VCaP (cell line): ENCODE results near the gene NCBP3.

Experiments
- H3K27ac ChIP-seq: fragments of 450-650 bp; 2 replicates; pipeline ENCODE4 v1.5.1; 2017
- TF ChIP-seq, protein P1 (sequence below): fragments of 450-650 bp; conservative IDR thresholded peaks from 2 replicates; pipeline ENCODE4 v1.5.1; 2017; ENCODE audit warnings: mild to moderate bottlenecking, moderate library complexity

The NCBP3 gene

DNA sequence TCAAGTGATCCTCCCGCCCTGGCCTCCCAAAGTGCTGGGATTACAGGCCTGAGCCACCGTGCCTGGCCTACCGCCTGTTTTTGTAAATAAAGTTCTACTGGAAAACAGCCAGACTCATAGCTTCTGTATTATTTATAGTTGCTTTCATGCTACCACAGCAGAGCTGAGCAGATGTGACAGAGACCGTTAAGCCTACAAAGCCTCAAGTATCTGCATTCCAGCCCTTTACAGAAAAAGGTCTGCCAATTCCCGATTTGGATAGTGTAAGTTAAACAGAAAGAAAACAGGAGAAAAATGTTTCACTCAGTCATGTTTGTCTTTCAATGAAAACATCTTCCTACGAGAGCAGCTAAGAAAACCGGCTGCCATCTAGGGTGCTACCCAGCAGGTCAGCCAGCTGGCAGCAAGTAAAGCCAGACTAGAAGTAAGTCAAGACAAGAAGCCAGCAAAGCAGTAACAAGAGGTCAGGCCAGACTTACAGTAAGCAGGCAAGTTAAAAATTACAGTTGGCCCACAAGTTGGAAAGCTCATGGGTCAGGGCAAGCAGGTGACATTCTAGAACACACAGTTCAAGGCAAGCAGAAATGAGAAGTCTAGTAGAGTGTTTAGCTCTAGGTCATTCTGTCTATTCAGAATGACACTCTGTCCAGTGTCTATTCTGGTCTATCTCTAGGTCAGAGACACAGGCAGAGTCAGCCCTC lies 17.7 kb downstream of the NCBP3 start:
- TF ChIP-seq, protein P1, sequence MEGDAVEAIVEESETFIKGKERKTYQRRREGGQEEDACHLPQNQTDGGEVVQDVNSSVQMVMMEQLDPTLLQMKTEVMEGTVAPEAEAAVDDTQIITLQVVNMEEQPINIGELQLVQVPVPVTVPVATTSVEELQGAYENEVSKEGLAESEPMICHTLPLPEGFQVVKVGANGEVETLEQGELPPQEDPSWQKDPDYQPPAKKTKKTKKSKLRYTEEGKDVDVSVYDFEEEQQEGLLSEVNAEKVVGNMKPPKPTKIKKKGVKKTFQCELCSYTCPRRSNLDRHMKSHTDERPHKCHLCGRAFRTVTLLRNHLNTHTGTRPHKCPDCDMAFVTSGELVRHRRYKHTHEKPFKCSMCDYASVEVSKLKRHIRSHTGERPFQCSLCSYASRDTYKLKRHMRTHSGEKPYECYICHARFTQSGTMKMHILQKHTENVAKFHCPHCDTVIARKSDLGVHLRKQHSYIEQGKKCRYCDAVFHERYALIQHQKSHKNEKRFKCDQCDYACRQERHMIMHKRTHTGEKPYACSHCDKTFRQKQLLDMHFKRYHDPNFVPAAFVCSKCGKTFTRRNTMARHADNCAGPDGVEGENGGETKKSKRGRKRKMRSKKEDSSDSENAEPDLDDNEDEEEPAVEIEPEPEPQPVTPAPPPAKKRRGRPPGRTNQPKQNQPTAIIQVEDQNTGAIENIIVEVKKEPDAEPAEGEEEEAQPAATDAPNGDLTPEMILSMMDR = no peak
- H3K27ac ChIP-seq = peak overlapping the region; percentile 39

DNA sequence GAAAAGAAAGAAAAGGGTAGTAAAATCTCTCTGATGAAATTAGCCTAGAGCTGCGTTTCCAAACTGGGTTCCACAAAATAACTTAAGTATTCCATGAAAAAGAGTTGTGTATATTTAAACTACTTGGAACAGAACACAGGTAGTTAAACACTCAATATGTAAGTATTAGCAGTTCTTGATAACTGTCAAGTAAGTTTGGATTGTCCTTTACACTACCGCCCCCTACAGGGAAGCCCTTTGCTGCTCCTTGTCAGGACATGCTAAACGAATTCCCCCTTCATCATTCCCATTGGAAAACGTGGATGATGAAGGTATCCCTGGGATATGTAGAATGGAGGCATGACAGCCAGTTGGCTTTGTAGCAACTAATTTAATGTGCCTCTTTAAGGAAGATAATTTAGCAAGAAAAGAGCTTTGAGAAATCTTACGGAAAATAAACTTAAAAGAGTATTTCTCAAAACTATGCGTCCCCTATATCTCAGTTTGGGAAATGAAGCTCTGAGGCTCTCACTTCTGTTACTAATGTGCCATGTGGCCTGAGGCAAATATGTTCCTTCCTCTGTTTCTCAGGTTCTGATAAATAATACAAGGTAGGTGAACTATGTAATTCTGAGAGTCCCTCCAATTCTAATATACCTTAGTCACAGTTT lies 18.8 kb downstream of the NCBP3 start:
- TF ChIP-seq, protein P1 = peak; percentile 84
- H3K27ac ChIP-seq = no peak overlapping the region; the same call in 1 of the 2 replicates

DNA sequence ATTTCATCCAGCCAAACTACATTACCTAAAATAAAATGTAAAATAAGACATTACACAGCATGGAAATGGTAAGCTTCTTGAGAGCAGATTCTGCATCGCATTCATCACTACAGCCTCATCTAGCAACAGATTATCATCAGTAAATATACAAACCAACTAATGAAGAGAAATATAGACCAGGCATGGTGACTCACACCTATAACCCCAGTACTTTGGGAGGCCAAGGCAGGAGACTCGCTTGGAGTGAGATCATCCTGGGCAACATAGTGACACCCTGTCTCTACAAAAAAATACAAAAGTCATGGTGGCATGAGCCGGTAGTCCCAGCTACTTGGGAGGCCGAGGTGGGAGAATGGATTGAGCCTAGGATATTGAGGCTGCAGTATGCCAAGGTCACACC lies 19.9 kb downstream of the NCBP3 start:
- TF ChIP-seq, protein P1 = no peak
- no peak overlapping the region for H3K27ac ChIP-seq

DNA sequence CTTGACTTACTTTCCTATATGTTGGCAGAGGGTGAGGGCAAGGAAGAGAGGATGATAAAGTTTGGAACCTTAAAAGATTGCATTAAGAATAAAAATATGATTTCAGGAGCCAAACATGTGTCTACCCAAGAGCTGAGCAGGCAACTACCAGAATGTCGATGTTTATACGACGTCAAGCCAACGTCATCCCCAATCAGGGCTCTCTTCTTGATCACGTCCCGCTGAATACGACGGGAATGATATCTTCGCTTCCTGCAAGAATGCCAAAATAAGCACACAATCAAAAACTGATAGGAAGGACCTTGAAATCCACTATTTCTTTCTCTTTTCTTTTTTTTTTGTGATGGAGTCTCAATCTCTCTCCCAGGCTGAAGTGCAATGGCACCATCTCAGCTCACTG lies 24.9 kb downstream of the NCBP3 start:
- no peak overlapping the region for H3K27ac ChIP-seq
- TF ChIP-seq, protein P1 = no peak

DNA sequence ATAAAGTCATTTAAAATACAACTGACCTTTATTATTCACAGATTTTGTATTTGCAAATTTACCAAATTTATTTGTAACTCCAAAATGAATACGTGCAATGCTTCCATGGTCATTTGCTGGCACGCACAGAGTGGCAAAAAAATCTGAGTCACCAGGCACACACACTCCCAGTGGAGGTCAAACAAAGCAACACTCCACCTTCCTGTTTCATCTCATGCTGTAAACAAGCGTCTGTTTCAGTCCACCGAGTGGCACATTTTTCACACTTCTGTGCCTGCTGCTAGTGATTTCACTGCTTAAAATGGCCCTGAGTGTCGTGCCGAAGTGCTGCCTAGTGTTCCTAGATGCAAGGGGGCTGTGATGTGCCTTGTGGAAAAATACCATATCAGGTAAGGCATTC lies 27.3 kb downstream of the NCBP3 start:
- TF ChIP-seq, protein P1 = no peak
- no peak overlapping the region for H3K27ac ChIP-seq

DNA sequence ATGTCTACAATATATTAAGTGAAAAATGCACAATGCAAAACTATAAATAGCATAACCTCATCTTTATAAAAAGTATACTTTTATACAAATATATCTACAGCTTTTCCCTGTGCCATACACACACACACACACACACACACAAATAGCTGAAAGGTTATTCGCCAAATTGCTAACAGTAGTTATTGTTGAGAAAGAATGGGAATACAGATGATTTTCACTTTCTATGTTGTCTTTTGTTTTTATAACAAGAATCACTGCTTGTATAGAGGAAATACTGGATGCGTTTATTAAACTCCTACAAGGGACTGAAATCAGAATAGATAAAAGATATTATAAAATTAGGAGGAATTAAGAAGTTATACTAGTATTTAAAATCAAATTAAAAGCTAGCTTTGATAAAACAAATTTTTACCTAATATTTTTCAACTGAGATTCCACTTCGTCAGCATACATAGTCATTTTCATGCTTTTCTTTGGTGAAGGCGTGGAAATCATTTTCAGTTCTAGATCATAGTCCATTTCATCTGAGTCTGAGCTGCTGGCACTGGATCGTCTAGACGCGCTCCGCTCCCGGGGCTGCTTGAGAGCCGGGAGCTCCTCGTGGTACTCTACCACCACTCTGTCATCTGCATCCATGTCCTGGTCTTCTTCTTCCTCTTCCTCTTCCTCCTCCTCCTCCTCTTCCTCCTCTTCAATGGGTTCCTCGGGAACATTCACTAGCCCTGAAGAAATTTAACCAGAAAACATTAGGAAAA lies 28.0 kb downstream of the NCBP3 start:
- TF ChIP-seq, protein P1 = no peak
- no peak overlapping the region for H3K27ac ChIP-seq

DNA sequence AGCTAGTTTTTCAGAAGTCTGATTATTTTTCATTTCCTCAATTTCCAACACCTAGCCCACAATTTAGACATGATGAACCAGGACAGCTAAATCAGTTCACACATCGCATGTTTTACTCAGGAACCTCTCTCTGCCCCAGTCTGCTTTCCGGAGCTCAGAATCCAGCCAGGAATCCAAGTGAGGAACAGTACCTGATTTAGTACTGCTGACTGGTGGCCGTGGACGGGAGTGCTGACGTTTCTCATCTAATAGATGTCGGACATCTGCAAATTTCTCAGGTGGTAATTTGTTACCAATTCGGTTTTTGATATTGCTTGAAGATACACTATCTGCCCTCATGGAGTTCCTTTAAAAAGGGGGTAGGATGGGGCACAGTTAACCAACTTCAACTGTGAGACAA lies 30.1 kb downstream of the NCBP3 start:
- TF ChIP-seq, protein P1 = no peak

More for the DNA sequence above, 30.1 kb downstream of the NCBP3 start:
- no peak overlapping the region for H3K27ac ChIP-seq
